GM06990 (cell line): Measurements from ENCODE around the gene SRSF2.
"Not testable (repeated sequence)": the region's sequence is repeated elsewhere in the genome, so short reads cannot be mapped to it uniquely, and the experiment has no call there.

ENCODE experiments used
- DNase-seq: peaks from one replicate; pipeline ENCODE4 v3.0.0-alpha.2; 2011; ENCODE audit not compliant: insufficient read length; ENCODE audit errors: extremely low read depth
- H3K27me3 ChIP-seq: replicated peaks from 2 replicates; pipeline ENCODE4 v1.6.0; 2011; ENCODE audit warnings: low read length; ENCODE audit not compliant: control insufficient read depth, insufficient read depth
- H3K36me3 ChIP-seq: 2 replicates; pipeline ENCODE4 v1.5.1; 2011; ENCODE audit warnings: low read length; ENCODE audit not compliant: control insufficient read depth, insufficient read depth
- H3K4me3 ChIP-seq: replicated peaks from 2 replicates; pipeline ENCODE4 v1.5.1; 2011; ENCODE audit warnings: low read depth, mild to moderate bottlenecking, control low read depth, low read length
- TF ChIP-seq, protein P1 (sequence below): IDR thresholded peaks from 2 replicates; pipeline ENCODE4 v1.5.1; 2011; ENCODE audit warnings: low read length, control low read depth, mild to moderate bottlenecking, inconsistent platforms; ENCODE audit not compliant: insufficient read depth, poor library complexity, severe bottlenecking

Gene SRSF2

DNA sequence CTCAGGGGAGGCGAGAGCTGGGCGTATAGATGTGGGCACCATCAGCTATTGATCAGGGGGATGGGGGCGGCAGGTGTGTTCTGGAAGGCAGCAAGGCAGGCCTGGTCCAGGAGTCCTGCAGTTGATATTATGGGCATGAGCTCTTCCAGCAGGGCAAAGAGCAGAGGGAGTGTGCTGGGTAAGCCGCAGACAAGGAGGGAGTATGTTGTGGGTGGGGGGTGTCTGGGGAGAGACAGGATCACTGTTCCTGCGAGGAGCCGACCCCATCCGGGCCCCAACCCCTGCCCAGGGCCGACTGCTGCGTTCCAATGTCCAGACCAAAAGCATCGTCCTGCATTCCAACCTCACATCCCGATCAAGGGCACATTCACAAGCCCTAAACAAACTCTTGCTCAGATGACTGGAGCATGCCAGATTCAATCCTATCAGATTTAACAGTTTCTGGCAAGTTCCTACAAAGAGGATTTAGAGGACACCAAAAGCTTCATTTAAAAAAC, 35.6 kb downstream of the SRSF2 start:
- no peak for DNase-seq
- H3K27me3 ChIP-seq, result no peaks in the 10 kb centered on the region; the same call in 1 of the 2 replicates
- TF ChIP-seq, protein P1, sequence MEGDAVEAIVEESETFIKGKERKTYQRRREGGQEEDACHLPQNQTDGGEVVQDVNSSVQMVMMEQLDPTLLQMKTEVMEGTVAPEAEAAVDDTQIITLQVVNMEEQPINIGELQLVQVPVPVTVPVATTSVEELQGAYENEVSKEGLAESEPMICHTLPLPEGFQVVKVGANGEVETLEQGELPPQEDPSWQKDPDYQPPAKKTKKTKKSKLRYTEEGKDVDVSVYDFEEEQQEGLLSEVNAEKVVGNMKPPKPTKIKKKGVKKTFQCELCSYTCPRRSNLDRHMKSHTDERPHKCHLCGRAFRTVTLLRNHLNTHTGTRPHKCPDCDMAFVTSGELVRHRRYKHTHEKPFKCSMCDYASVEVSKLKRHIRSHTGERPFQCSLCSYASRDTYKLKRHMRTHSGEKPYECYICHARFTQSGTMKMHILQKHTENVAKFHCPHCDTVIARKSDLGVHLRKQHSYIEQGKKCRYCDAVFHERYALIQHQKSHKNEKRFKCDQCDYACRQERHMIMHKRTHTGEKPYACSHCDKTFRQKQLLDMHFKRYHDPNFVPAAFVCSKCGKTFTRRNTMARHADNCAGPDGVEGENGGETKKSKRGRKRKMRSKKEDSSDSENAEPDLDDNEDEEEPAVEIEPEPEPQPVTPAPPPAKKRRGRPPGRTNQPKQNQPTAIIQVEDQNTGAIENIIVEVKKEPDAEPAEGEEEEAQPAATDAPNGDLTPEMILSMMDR, result no peak
- H3K36me3 ChIP-seq, result no peaks in the 10 kb centered on the region
- H3K4me3 ChIP-seq, result no peak overlapping the region

GRCh38 chr17:76700617-76701470, 36.3 kb downstream of the SRSF2 start:
- Histone ChIP-seq H3K36me3 (no peaks in the 10 kb centered on the region), H3K27me3 (no peaks in the 10 kb centered on the region; the same call in 1 of the 2 replicates), H3K4me3 (no peak overlapping the region)
- TF ChIP-seq, protein P1, result no peak
- DNase-seq, result no peak

DNA sequence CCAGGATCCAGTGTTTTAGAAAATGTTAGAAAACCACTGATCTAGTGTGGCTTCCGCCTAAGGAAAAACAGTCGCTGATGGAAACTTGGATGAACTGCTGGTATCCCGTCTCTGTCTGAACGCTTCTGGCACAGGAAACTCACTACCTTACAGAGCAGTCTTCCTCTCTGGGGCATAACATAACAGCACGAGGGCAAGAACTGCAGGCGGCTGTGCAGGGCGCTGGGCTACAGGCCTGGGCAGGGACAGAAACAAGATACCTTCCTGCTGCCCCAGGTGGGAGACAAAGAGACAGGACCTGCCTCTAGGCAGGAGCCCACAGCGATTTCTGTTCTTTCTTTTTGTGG, 36.9 kb downstream of the SRSF2 start:
- H3K27me3 ChIP-seq, result no peaks in the 10 kb centered on the region; the same call in 1 of the 2 replicates
- TF ChIP-seq, protein P1, result no peak
- DNase-seq, result no peak
- H3K4me3 ChIP-seq, result no peak overlapping the region
- no peaks in the 10 kb centered on the region for H3K36me3 ChIP-seq

DNA sequence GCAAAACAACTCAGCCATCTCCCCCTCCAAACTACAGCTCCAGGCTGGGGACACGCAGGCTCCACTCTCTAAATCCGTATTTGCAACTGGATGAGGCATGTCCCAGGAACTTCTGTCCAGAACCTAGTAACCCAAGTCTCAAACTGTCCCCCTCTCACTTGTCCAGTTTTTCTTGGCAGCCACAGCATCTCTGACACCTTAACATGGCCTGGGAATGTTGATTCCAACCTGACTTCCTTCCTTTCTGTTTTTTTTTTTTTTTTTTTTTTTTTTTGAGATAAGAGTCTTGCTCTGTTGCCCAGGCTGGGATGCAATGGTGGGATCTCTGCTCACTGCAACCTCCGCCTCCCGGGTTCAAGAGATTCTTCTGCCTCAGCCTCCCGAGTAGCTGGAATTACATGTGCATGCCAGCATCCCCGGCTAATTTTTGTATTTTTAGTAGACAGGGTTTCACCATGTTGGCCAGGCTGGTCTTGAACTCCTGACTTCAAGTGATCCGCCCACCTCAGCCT, 38.6 kb downstream of the SRSF2 start:
- H3K4me3 ChIP-seq, DNase-seq, H3K36me3 ChIP-seq, H3K27me3 ChIP-seq: not testable (repeated sequence)

DNA sequence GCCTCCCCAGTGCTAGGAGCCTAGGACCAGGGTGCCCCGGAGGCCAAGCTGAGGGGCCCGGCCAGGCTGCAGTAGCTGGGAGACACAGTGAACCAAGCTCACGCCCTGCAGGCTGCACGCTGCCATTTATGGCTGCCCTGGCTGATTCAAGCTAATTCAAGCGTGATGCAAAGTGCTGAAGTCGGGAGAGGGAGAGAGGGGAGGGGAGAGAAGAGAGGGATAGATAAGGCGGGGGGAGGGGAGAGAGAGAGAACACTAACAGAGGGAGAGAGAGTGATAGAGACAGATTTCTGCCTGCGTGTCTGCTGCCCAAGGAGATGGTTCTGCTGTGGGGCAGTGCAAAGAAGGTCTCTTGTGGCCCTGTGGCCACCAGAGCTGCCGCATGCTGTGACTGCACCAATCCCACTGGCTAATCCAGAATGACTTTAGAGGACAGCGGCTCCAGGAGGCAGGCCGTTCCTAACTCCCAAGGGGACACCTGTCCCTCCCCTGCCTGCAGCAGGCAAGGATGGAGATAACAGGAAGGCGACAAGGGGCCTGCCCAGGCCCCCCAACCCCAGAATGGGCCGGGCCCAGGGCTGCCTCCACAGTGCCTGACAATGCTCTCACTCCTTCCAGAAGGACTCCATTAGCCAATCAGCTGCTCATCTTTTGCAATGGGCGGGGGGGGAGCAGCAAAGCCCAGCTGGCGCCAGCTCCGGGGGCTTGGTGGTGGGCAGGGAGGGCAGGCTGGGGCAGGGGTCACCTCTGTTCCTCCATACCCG, 39.2 kb downstream of the SRSF2 start:
- H3K27me3 ChIP-seq, result no peaks in the 10 kb centered on the region; the same call in 1 of the 2 replicates
- H3K36me3 ChIP-seq, result no peaks in the 10 kb centered on the region
- H3K4me3 ChIP-seq, result no peak overlapping the region
- TF ChIP-seq, protein P1, result no peak
- DNase-seq, result no peak
